ENCODE results near the gene MVB12A.

Gene MVB12A

GRCh38 chr19:17447704-17448130, 27.9 kb downstream of the MVB12A start:
- DNase-seq = no peak

GRCh38 chr19:17448131-17448967, 28.5 kb downstream of the MVB12A start, which contains the start of gene TMEM221:
Gene TMEM221, minus strand, starts transcription at chr19:17448668. Its CDS starts 206 bp downstream, at chr19:17448462.
- peak; percentile 17 to 40 for DNase-seq

GRCh38 chr19:17450264-17451075, 30.6 kb downstream of the MVB12A start:
- DNase-seq = peak; percentile 36 to 43

GRCh38 chr19:17451820-17452219, 32.0 kb downstream of the MVB12A start:
- no peak for DNase-seq

- DNase-seq = no peak
These were observed 34.8 kb downstream of the MVB12A start for GRCh38 chr19:17454576-17455071.

- DNase-seq = no peak
These were observed 35.7 kb downstream of the MVB12A start for GRCh38 chr19:17455308-17456123.

- no peak for DNase-seq
These were observed 36.3 kb downstream of the MVB12A start for GRCh38 chr19:17456127-17456526.

GRCh38 chr19:17457616-17458015, 37.8 kb downstream of the MVB12A start:
- DNase-seq = no peak

- no peak for DNase-seq
These were observed 39.1 kb downstream of the MVB12A start for GRCh38 chr19:17458970-17459369.

GRCh38 chr19:17460372-17461230, 40.8 kb downstream of the MVB12A start, which contains the start of gene NXNL1:
Gene NXNL1, minus strand, starts transcription at chr19:17460926. Its CDS starts 57 bp downstream, at chr19:17460869.
- DNase-seq = no peak

- no peak for DNase-seq
These were observed 46.6 kb downstream of the MVB12A start for GRCh38 chr19:17466487-17466850.

- DNase-seq = no peak
These were observed 47.8 kb downstream of the MVB12A start for GRCh38 chr19:17467471-17468301.

GRCh38 chr19:17468302-17469091, 48.6 kb downstream of the MVB12A start:
- no peak for DNase-seq

GRCh38 chr19:17469092-17469480, 49.2 kb downstream of the MVB12A start:
- DNase-seq = no peak

- DNase-seq = peak; percentile 82 to 93
These were observed 49.7 kb downstream of the MVB12A start for GRCh38 chr19:17469481-17470067.

GRCh38 chr19:17470068-17470841, 50.4 kb downstream of the MVB12A start, which contains the start of gene SLC27A1:
Gene SLC27A1, plus strand, starts transcription at chr19:17470524. Its CDS starts 17 bp downstream, at chr19:17470541.
- peak; percentile 99 to 100 for DNase-seq

- no peak for DNase-seq
These were observed 51.7 kb downstream of the MVB12A start for GRCh38 chr19:17471410-17472125.
